Astrocyte (in vitro differentiated cells and primary cell): ENCODE results near the gene CALD1.

Experiments
- CTCF ChIP-seq: IDR thresholded peaks from 2 replicates; pipeline ENCODE4 v1.5.1; 2011; ENCODE audit warnings: low read depth, mild to moderate bottlenecking, inconsistent platforms, low read length, moderate library complexity; ENCODE audit not compliant: insufficient read depth
- EZH2 ChIP-seq: IDR thresholded peaks from 2 replicates; pipeline ENCODE4 v1.6.1; 2012; ENCODE audit warnings: mild to moderate bottlenecking, low read length, inconsistent platforms; ENCODE audit not compliant: insufficient read depth

- TF ChIP-seq CTCF (no peak), EZH2 (no peak)
These were observed 68.6 kb downstream of the CALD1 start for GRCh38 chr7:134847851-134848588.
